HEK293T (cell line): ENCODE results near the gene GRID1.

ENCODE experiments used
- HDGF ChIP-seq: fragments of 450-650 bp; IDR thresholded peaks from 2 replicates; pipeline ENCODE4 v1.6.1; 2017; ENCODE audit warnings: antibody characterized with exemption, borderline replicate concordance
- SP1 ChIP-seq: fragments of 450-650 bp; IDR thresholded peaks from 2 replicates; pipeline ENCODE4 v1.6.1; 2017

GRCh38 chr10:86004337-86004736 lies 362.3 kb downstream of the GRID1 start:
- TF ChIP-seq HDGF (no peak), SP1 (no peak)
